ENCODE data around the gene AMPD3. TPM values are rescaled to one million over a fixed set of nuclear protein-coding genes. Genes with fewer than 3 reads are reported as not detected.

The AMPD3 gene
- total RNA-seq, 1 experiment from 2014 or later, result 0.19 TPM

GRCh38 chr11:10533323-10533722 lies 78.3 kb downstream of the AMPD3 start:
- peaks cover 59% of the 10 kb centered on the region for H3K36me3 ChIP-seq (ENCODE audit: insufficient read depth, low read length, poor library complexity, severe bottlenecking)
- TF ChIP-seq EZH2 (IDR thresholded peaks at IDR 0.05; ENCODE audit: borderline replicate concordance, low read depth, low read length, poor library complexity, severe bottlenecking), result no peak
- no peak for TF ChIP-seq CTCF (conservative IDR thresholded peaks at IDR 0.05; ENCODE audit: low read depth, low read length)
- no peaks in the 10 kb centered on the region for H3K27me3 ChIP-seq (replicated peaks; ENCODE audit: insufficient read depth, low read depth, low read length, poor library complexity)
- H3K9me3 ChIP-seq (ENCODE audit: low read depth, low read length, poor library complexity, severe bottlenecking), result no peaks in the 10 kb centered on the region
- ChIA-PET CTCF (no interaction called here), POLR2A (ENCODE audit: low non-redundant PET) (no interaction called here)
- no TSS peak for BruUV-seq (replicated peaks)
- peaks cover 29% of the 10 kb centered on the region for H3K4me1 ChIP-seq (ENCODE audit: insufficient read depth, low read length, poor library complexity, severe bottlenecking)
- H3K27ac ChIP-seq (ENCODE audit: low read depth, low read length, poor library complexity, severe bottlenecking), result no peak overlapping the region
- intact Hi-C loops (cut with micrococcal nuclease; ENCODE audit: unreplicated experiment), result no loop called here
- DNase-seq (ENCODE audit: low spot score), result no peak
- no peak overlapping the region for H3K4me3 ChIP-seq (ENCODE audit: low read depth, low read length, poor library complexity, severe bottlenecking)

GRCh38 chr11:10534316-10534715 lies 79.3 kb downstream of the AMPD3 start:
- ChIA-PET CTCF (no interaction called here), POLR2A (ENCODE audit: low non-redundant PET) (no interaction called here)
- no peaks in the 10 kb centered on the region for H3K9me3 ChIP-seq (ENCODE audit: low read depth, low read length, poor library complexity, severe bottlenecking)
- peaks cover 49% of the 10 kb centered on the region for H3K36me3 ChIP-seq (ENCODE audit: insufficient read depth, low read length, poor library complexity, severe bottlenecking)
- peaks cover 29% of the 10 kb centered on the region for H3K4me1 ChIP-seq (ENCODE audit: insufficient read depth, low read length, poor library complexity, severe bottlenecking)
- BruUV-seq (replicated peaks), result no TSS peak
- H3K27ac ChIP-seq (ENCODE audit: low read depth, low read length, poor library complexity, severe bottlenecking), result no peak overlapping the region
- TF ChIP-seq EZH2 (IDR thresholded peaks at IDR 0.05; ENCODE audit: borderline replicate concordance, low read depth, low read length, poor library complexity, severe bottlenecking), result no peak
- TF ChIP-seq CTCF (conservative IDR thresholded peaks at IDR 0.05; ENCODE audit: low read depth, low read length), result no peak
- H3K27me3 ChIP-seq (replicated peaks; ENCODE audit: insufficient read depth, low read depth, low read length, poor library complexity), result no peaks in the 10 kb centered on the region
- no peak for DNase-seq (ENCODE audit: low spot score)
- H3K4me3 ChIP-seq (ENCODE audit: low read depth, low read length, poor library complexity, severe bottlenecking), result no peak overlapping the region
- intact Hi-C loops (cut with micrococcal nuclease; ENCODE audit: unreplicated experiment), result no loop called here

GRCh38 chr11:10537600-10537999 lies 82.5 kb downstream of the AMPD3 start:
- H3K4me1 ChIP-seq (ENCODE audit: insufficient read depth, low read length, poor library complexity, severe bottlenecking), result peaks cover 31% of the 10 kb centered on the region
- TF ChIP-seq EZH2 (IDR thresholded peaks at IDR 0.05; ENCODE audit: borderline replicate concordance, low read depth, low read length, poor library complexity, severe bottlenecking) (no peak), CTCF (conservative IDR thresholded peaks at IDR 0.05; ENCODE audit: low read depth, low read length) (no peak)
- H3K36me3 ChIP-seq (ENCODE audit: insufficient read depth, low read length, poor library complexity, severe bottlenecking), result peaks cover 18% of the 10 kb centered on the region
- DNase-seq (ENCODE audit: low spot score), result no peak
- no peaks in the 10 kb centered on the region for H3K9me3 ChIP-seq (ENCODE audit: low read depth, low read length, poor library complexity, severe bottlenecking)
- ChIA-PET CTCF (no interaction called here), POLR2A (ENCODE audit: low non-redundant PET) (no interaction called here)
- H3K27me3 ChIP-seq (replicated peaks; ENCODE audit: insufficient read depth, low read depth, low read length, poor library complexity), result no peaks in the 10 kb centered on the region
- BruUV-seq (replicated peaks), result no TSS peak
- H3K27ac ChIP-seq (ENCODE audit: low read depth, low read length, poor library complexity, severe bottlenecking), result peak overlapping the region; percentile 24
- H3K4me3 ChIP-seq (ENCODE audit: low read depth, low read length, poor library complexity, severe bottlenecking), result no peak overlapping the region
- intact Hi-C loops (cut with micrococcal nuclease; ENCODE audit: unreplicated experiment), result no loop called here
